Breast epithelium (tissue), 4 donors: ENCODE measurements around the gene CHEK2. TPM values are rescaled to one million over a fixed set of nuclear protein-coding genes. Genes with fewer than 3 reads are reported as not detected.

Source experiments
- DNase-seq, 2 donors: peaks; one replicate each; pipeline ENCODE4 v3.0.0-alpha.2; 2019; ENCODE audit warnings: low spot score in 2 of 2
- H3K27ac ChIP-seq, 2 donors: fragments of 200-600 bp; sonication (generic) in 1 of 2; one replicate each; pipeline ENCODE4 v1.5.1; 2016 to 2019; ENCODE audit warnings: mild to moderate bottlenecking in 1 of 2
- H3K27me3 ChIP-seq, 2 donors: fragments of 200-600 bp; sonication (generic) in 1 of 2; one replicate each; pipeline versions ENCODE4 v1.5.1 to v1.6.0; 2017 to 2019; ENCODE audit warnings: control low read depth in 1 of 2, mild to moderate bottlenecking in 1 of 2
- H3K36me3 ChIP-seq: fragments of 200-600 bp; one replicate; pipeline ENCODE4 v1.5.1; 2019
- H3K4me1 ChIP-seq, 2 donors: fragments of 200-600 bp; sonication (generic); one replicate each; pipeline ENCODE4 v1.5.1; 2016 to 2019; ENCODE audit warnings: control low read depth in 1 of 2
- H3K4me3 ChIP-seq, 3 donors: fragments of 200-600 bp; sonication (generic); 1 replicate in 2 of 3; 2 replicates in 1 of 3; pipeline ENCODE4 v1.5.1; 2016 to 2019; ENCODE audit warnings: mild to moderate bottlenecking in 3 of 3, moderate library complexity in 2 of 3
- H3K9me3 ChIP-seq, 2 donors: fragments of 200-600 bp; sonication (generic) in 1 of 2; one replicate each; pipeline ENCODE4 v1.5.1; 2016 to 2019; ENCODE audit warnings: control low read depth in 1 of 2
- POLR2A ChIP-seq: fragments of 450-650 bp; IDR thresholded peaks from one replicate; pipeline ENCODE4 v1.6.1; 2016; ENCODE audit warnings: antibody characterized with exemption, mild to moderate bottlenecking, moderate library complexity
- POLR2AphosphoS5 ChIP-seq, 3 donors: sonication (generic); formaldehyde crosslinking; IDR thresholded peaks; one replicate each; pipeline ENCODE4 v1.6.1; 2017; ENCODE audit warnings: antibody characterized with exemption in 3 of 3
- intact Hi-C: fragments of 100-400 bp; cut with DNase I; formaldehyde crosslinking; loops from one replicate; pipeline ENCODE4 v1.15.1; 2023; ENCODE audit warnings: low total_unique reads
- total RNA-seq, 3 donors: library from RNA; depleted of rRNA; stranded (reverse); fragments of >200 nt; gene quantifications; one replicate each; pipeline ENCODE4 v1.1.0, GENCODE V29; 2016
- TF ChIP-seq, protein P1 (sequence below), 3 donors: fragments of 450-650 bp; IDR thresholded peaks; one replicate each; pipeline ENCODE4 v1.5.1; 2016 to 2017; ENCODE audit warnings: antibody characterized with exemption in 3 of 3, mild to moderate bottlenecking in 3 of 3, moderate library complexity in 3 of 3

CHEK2 gene
- total RNA-seq, 3 donors from 2014 or later = 3.8 to 13.2 (median 6.2) TPM

DNA sequence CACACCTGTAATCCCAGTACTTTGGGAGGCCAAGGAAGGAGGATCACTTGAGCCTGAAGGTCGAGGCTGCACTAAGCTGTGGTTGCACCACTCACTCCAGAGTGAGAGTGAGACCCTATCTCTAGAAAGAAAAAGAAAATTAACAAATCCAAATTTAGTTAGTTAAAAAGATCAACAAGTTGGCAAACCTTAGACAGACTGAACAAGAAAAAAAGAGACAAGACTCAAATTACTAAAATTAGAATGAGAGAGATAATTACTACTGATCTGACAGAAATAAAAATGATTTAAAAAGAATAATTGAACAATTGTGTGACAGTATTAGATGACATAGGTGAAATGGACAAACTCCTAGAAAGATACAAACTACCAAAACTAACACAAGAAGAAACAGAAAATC lies 13.6 kb downstream of the CHEK2 start:
- Histone ChIP-seq H3K27ac (no peak overlapping the region), H3K4me3 (no peak overlapping the region), H3K9me3 (no peaks in the 10 kb centered on the region), H3K36me3 (no peaks in the 10 kb centered on the region), H3K27me3 (no peaks in the 10 kb centered on the region), H3K4me1 (no peaks in the 10 kb centered on the region)
- DNase-seq = no peak
- intact Hi-C loops = no loop called here
- TF ChIP-seq, protein P1, sequence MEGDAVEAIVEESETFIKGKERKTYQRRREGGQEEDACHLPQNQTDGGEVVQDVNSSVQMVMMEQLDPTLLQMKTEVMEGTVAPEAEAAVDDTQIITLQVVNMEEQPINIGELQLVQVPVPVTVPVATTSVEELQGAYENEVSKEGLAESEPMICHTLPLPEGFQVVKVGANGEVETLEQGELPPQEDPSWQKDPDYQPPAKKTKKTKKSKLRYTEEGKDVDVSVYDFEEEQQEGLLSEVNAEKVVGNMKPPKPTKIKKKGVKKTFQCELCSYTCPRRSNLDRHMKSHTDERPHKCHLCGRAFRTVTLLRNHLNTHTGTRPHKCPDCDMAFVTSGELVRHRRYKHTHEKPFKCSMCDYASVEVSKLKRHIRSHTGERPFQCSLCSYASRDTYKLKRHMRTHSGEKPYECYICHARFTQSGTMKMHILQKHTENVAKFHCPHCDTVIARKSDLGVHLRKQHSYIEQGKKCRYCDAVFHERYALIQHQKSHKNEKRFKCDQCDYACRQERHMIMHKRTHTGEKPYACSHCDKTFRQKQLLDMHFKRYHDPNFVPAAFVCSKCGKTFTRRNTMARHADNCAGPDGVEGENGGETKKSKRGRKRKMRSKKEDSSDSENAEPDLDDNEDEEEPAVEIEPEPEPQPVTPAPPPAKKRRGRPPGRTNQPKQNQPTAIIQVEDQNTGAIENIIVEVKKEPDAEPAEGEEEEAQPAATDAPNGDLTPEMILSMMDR (IDR thresholded peaks at IDR 0.05) = no peak
- TF ChIP-seq POLR2A = no peak
- TF ChIP-seq POLR2AphosphoS5 (IDR thresholded peaks at IDR 0.05) = no peak

DNA sequence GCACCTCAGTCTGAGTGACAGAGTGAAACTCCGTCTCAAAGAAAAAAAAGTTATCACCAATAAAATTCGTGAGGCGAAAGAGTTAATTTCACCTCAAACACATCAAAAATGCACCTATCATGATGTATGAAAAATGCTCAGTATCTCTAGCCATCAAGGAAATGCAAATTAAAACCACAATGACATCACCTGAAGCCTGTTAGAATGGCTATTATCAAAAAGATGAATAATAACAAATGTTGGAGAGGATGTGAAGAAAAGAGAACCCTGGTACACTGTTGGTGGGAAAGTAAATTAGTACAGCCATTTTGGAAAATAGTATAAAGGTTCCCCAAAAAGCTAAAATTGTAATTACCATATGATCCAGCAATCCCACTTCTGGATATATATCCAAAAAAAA lies 23.6 kb downstream of the CHEK2 start:
- TF ChIP-seq POLR2A (no peak), POLR2AphosphoS5 (IDR thresholded peaks at IDR 0.05) (no peak)
- TF ChIP-seq, protein P1 (IDR thresholded peaks at IDR 0.05) = no peak
- H3K27me3 ChIP-seq = no peaks in the 10 kb centered on the region
- H3K9me3 ChIP-seq = no peaks in the 10 kb centered on the region
- H3K36me3 ChIP-seq = no peaks in the 10 kb centered on the region
- DNase-seq = no peak
- no peak overlapping the region for H3K4me3 ChIP-seq
- H3K4me1 ChIP-seq = no peaks in the 10 kb centered on the region
- H3K27ac ChIP-seq = no peak overlapping the region
- intact Hi-C loops = loop anchor here (5.0 kb wide), 1 partner anchor 36 kb away; no protein-coding TSS in a partner anchor

DNA sequence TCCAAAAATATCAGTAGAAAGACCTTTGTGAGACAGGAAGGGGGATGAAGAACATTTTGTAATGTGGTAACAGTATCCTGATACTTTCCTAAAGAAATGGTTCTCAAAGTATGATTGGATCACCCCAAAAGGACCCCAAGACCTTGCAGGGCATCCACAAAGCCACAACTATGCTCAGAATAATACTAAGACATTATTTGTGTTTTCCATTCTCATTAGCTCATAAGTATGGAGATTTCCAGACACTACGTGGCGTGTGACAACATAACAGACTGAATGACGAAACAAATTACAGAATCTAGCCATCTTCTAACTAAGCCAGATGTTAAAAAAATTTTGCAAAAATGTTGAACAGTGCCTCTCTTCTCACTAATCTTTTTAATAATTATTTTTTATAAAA lies 24.9 kb downstream of the CHEK2 start:
- intact Hi-C loops = loop anchor here (5.0 kb wide), 1 partner anchor 34 kb away; no protein-coding TSS in a partner anchor
- no peak overlapping the region for H3K27ac ChIP-seq
- peaks cover 0 to 3% of the 10 kb centered on the region in 2 donors for H3K4me1 ChIP-seq
- no peak for DNase-seq
- no peaks in the 10 kb centered on the region for H3K36me3 ChIP-seq
- no peaks in the 10 kb centered on the region for H3K9me3 ChIP-seq
- H3K27me3 ChIP-seq = no peaks in the 10 kb centered on the region
- no peak for TF ChIP-seq POLR2AphosphoS5 (IDR thresholded peaks at IDR 0.05)
- TF ChIP-seq, protein P1 (IDR thresholded peaks at IDR 0.05) = no peak
- TF ChIP-seq POLR2A = no peak
- no peak overlapping the region for H3K4me3 ChIP-seq

DNA sequence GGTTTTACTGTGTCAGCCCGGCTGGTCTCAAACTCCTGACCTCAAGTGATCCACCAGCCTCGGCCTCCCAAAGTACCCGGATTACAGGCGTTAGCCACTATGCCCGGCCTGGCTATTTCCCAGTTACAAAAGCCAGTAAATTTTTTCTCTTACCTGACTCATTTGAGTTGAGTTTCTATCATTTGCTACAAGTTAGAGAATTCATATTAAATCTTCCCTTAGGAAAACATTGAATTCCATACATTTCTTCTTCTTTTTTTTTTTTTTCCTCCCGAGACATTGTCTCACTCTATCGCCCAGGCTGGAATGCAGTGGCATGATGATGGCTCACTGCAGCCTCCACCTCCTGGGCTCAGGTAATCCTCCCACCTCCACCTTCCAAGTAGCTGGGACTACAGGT lies 26.0 kb downstream of the CHEK2 start:
- TF ChIP-seq POLR2A = no peak
- no peak for TF ChIP-seq POLR2AphosphoS5 (IDR thresholded peaks at IDR 0.05)
- TF ChIP-seq, protein P1 (IDR thresholded peaks at IDR 0.05) = no peak
- intact Hi-C loops = loop anchor here (5.0 kb wide), 1 partner anchor 33 kb away; no protein-coding TSS in a partner anchor

DNA sequence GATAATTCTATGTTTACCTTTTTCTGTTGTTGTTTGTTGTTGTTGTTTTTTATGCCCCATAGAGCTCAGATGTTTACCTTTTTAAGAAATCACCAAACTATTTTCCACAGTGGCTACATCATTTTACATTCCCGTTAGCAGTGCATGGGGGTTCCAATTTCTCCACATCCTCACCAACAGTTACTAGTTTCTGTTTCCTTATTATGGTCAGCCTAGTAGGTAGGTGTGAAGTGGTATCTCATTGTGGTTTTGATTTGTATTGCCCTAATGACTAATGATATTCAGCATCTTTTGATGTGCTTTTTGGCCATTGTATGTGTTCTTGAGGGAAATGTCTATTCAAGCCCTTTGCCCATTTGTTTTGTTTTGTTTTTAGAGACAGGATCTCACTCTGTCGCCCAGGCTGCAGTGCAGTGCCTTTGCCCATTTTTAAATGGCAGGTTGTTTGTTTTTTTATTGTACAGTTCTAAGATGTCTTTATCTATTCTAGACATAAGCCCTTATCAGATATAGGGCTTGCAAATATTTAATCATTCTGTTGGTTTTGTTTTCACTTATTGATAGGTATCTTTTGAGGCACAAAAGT lies 27.5 kb downstream of the CHEK2 start:
- intact Hi-C loops = no loop called here
- no peak for DNase-seq
- no peak for TF ChIP-seq POLR2AphosphoS5 (IDR thresholded peaks at IDR 0.05)
- TF ChIP-seq POLR2A = no peak
- TF ChIP-seq, protein P1 (IDR thresholded peaks at IDR 0.05) = no peak
- H3K27me3 ChIP-seq = no peaks in the 10 kb centered on the region
- H3K4me1 ChIP-seq = peaks cover 0 to 3% of the 10 kb centered on the region in 2 donors
- H3K4me3 ChIP-seq = no peak overlapping the region
- no peaks in the 10 kb centered on the region for H3K36me3 ChIP-seq
- H3K27ac ChIP-seq = no peak overlapping the region
- no peaks in the 10 kb centered on the region for H3K9me3 ChIP-seq

More for the DNA sequence above, 26.0 kb downstream of the CHEK2 start:
- Histone ChIP-seq H3K27me3 (no peaks in the 10 kb centered on the region), H3K4me1 (peaks cover 0 to 3% of the 10 kb centered on the region in 2 donors), H3K9me3 (no peaks in the 10 kb centered on the region), H3K36me3 (no peaks in the 10 kb centered on the region), H3K27ac (no peak overlapping the region), H3K4me3 (no peak overlapping the region)
- no peak for DNase-seq
